CD4-positive, alpha-beta T cell (primary cell): ENCODE results near the gene LNX1. TPM values are rescaled to one million over a fixed set of nuclear protein-coding genes. Genes with fewer than 3 reads are reported as not detected.

Experiments
- ATAC-seq: fragments of 200-7000 bp; cut with Tn5 transposase; one replicate; pipeline ENCODE4 v1.10.0; 2022; ENCODE audit warnings: mild to moderate bottlenecking; ENCODE audit not compliant: poor library complexity
- CTCF ChIA-PET: fragments of 350-600 bp; sonication (Branson Sonifier 250); formaldehyde crosslinking; loops from one replicate; lab custom pipeline; 2021; ENCODE audit warnings: antibody characterized with exemption, inconsistent platforms; lab: Charles Lee
- POLR2A ChIA-PET: fragments of 350-600 bp; sonication (Branson Sonifier 250); formaldehyde crosslinking; loops from one replicate; lab custom pipeline; 2021; ENCODE audit warnings: antibody characterized with exemption, inconsistent platforms; lab: Charles Lee
- DNase-seq, 14 experiments: peaks; one replicate each; pipeline ENCODE4 v3.0.0-alpha.2; 2013 to 2020; ENCODE audit warnings: mixed read lengths in 2 of 14
- H3K27ac ChIP-seq, 2 donors: one replicate each; pipeline versions ENCODE4 v1.5.1 to v1.7.0; 2013; ENCODE audit warnings: low read length in 2 of 2, low read depth in 1 of 2, mild to moderate bottlenecking in 1 of 2
- H3K27me3 ChIP-seq, 2 experiments: 1 replicate in 1 of 2; 2 replicates in 1 of 2; pipeline versions ENCODE4 v1.6.1 to v1.7.0; 2013; ENCODE audit warnings: low read length in 2 of 2, control low read depth in 1 of 2, mild to moderate bottlenecking in 1 of 2, moderate library complexity in 1 of 2; ENCODE audit not compliant: insufficient read depth in 2 of 2, control insufficient read depth in 1 of 2
- H3K36me3 ChIP-seq: one replicate; pipeline ENCODE4 v1.6.1; 2013; ENCODE audit warnings: low read length, control low read depth; ENCODE audit not compliant: insufficient read depth
- H3K4me1 ChIP-seq: one replicate; pipeline ENCODE4 v1.6.1; 2013; ENCODE audit warnings: low read length, control low read depth; ENCODE audit not compliant: insufficient read depth
- H3K4me3 ChIP-seq: one replicate; pipeline ENCODE4 v1.5.1; 2013; ENCODE audit warnings: mild to moderate bottlenecking, low read length, moderate library complexity
- H3K9me3 ChIP-seq, 2 experiments: 1 replicate in 1 of 2; 2 replicates in 1 of 2; pipeline versions ENCODE4 v1.6.1 to v1.7.0; 2013; ENCODE audit warnings: low read length in 2 of 2, mild to moderate bottlenecking in 2 of 2, control low read depth in 1 of 2, moderate library complexity in 1 of 2; ENCODE audit not compliant: control insufficient read depth in 1 of 2, insufficient read depth in 1 of 2
- H3K27ac Mint-ChIP-seq: one replicate; pipeline ENCODE4 v1.8.0; 2020; ENCODE audit warnings: mixed read lengths
- H3K27me3 Mint-ChIP-seq: one replicate; pipeline ENCODE4 v1.8.0; 2021; ENCODE audit warnings: mixed read lengths
- H3K36me3 Mint-ChIP-seq: one replicate; pipeline ENCODE4 v1.8.0; 2021; ENCODE audit warnings: low read depth, mixed read lengths
- H3K4me1 Mint-ChIP-seq: one replicate; pipeline ENCODE4 v1.8.0; 2021; ENCODE audit warnings: low read depth, mixed read lengths
- H3K4me3 Mint-ChIP-seq: one replicate; pipeline ENCODE4 v1.8.0; 2020; ENCODE audit warnings: mild to moderate bottlenecking, mixed read lengths
- H3K9me3 Mint-ChIP-seq: one replicate; pipeline ENCODE4 v1.8.0; 2020; ENCODE audit warnings: mixed read lengths
- CTCF ChIP-seq: fragments of 200-600 bp; IDR thresholded peaks from one replicate; pipeline ENCODE4 v1.8.0; 2022; ENCODE audit warnings: antibody characterized with exemption, mild to moderate bottlenecking
- intact Hi-C, 2 experiments: fragments of 100-400 bp; cut with DNase I in 1 of 2; cut with micrococcal nuclease in 1 of 2; formaldehyde crosslinking; loops; one replicate each; pipeline versions ENCODE4 v1.15.1 to v1.9.0; 2023 to 2025; cut with DNase I, micrococcal nuclease
- total RNA-seq, 174 experiments: library from RNA in 2 of 174; stranded (reverse) in 2 of 174; gene quantifications; one replicate each; pipeline ENCODE4 v1.2.3 and lab custom pipeline; 2021 to 2026

The LNX1 gene
- total RNA-seq, 2 experiments from 2014 or later = not detected

DNA sequence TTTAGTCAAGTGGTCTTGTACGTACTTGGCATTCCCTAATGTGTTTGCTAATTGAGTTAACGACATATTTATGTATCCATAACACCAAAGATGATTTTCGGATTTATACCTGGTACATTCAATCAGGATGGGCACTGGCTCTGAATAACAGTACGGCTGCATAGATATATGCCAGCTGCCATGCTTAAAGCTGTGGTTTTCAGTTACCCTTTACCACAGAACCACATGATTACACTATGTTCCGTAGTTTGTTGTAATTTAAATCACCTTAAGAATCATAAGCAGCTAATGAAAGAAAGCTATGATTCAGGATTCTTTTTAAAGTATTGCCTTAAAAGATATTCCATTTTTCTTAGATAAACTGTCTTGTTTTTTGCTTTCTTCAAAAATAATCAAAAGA, 160.2 kb downstream of the LNX1 start:
- Histone ChIP-seq H3K36me3 (peaks cover 59% of the 10 kb centered on the region), H3K27ac (no peak overlapping the region), H3K27me3 (no peaks in the 10 kb centered on the region), H3K4me3 (no peak overlapping the region), H3K4me1 (no peaks in the 10 kb centered on the region), H3K9me3 (no peaks in the 10 kb centered on the region)
- peaks cover 91% of the 10 kb centered on the region for H3K36me3 Mint-ChIP-seq
- H3K4me1 Mint-ChIP-seq = peaks cover 38% of the 10 kb centered on the region
- ChIA-PET CTCF (interaction anchor here (1.4 kb wide), 1 partner anchor 13 kb away, joined by 5 read pairs; no protein-coding TSS in a partner anchor), POLR2A (no interaction called here)
- H3K4me3 Mint-ChIP-seq = no peak overlapping the region
- DNase-seq (peak in 3 of 14 experiments; percentile 13 to 38 (median 18)), ATAC-seq (peak; percentile 59)
- H3K27me3 Mint-ChIP-seq = no peaks in the 10 kb centered on the region
- intact Hi-C loops = no loop called here
- no peaks in the 10 kb centered on the region for H3K9me3 Mint-ChIP-seq
- TF ChIP-seq CTCF = no peak
- peak overlapping the region; percentile 46 for H3K27ac Mint-ChIP-seq

DNA sequence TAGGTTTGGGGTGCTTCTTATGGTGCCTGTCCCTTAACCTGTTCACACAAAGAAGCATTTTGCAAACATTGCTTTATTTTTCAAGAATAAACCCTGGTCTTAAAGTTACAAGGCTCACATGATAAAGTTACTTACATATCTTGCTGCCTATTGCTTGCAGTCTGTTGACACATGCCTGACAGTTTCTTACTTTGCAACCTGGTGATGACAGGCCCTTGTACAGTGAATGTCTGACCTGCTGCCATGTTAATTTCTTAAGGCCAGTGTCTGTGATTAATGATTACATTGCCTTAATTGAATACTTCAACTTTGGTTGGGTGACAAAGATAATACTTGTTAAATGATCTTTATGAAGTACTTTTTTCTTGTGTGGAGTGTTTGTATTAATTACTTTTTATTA, 163.9 kb downstream of the LNX1 start:
- H3K9me3 Mint-ChIP-seq = no peaks in the 10 kb centered on the region
- Histone ChIP-seq H3K27me3 (no peaks in the 10 kb centered on the region), H3K9me3 (no peaks in the 10 kb centered on the region), H3K36me3 (peaks cover 50% of the 10 kb centered on the region), H3K4me1 (no peaks in the 10 kb centered on the region), H3K4me3 (no peak overlapping the region), H3K27ac (no peak overlapping the region)
- peaks cover 70% of the 10 kb centered on the region for H3K36me3 Mint-ChIP-seq
- H3K27me3 Mint-ChIP-seq = no peaks in the 10 kb centered on the region
- H3K27ac Mint-ChIP-seq = no peak overlapping the region
- intact Hi-C loops = loop anchor here in 1 of 2 experiments (10.0 kb wide), 1 partner anchor 53 kb away; the partner anchor contains the start of gene FIP1L1
- peaks cover 41% of the 10 kb centered on the region for H3K4me1 Mint-ChIP-seq
- DNase-seq (no peak), ATAC-seq (no peak)
- ChIA-PET CTCF (no interaction called here), POLR2A (no interaction called here)
- TF ChIP-seq CTCF = no peak
- no peak overlapping the region for H3K4me3 Mint-ChIP-seq

- POLR2A ChIA-PET = no interaction called here
These were observed 167.0 kb downstream of the LNX1 start for GRCh38 chr4:53424280-53424679.

More at GRCh38 chr4:53424280-53424679, 167.0 kb downstream of the LNX1 start:
- Mint-ChIP-seq H3K27me3 (no peaks in the 10 kb centered on the region), H3K36me3 (peaks cover 59% of the 10 kb centered on the region), H3K4me1 (peaks cover 23% of the 10 kb centered on the region), H3K9me3 (no peaks in the 10 kb centered on the region), H3K27ac (peak overlapping the region; percentile 12), H3K4me3 (no peak overlapping the region)
- ATAC-seq (no peak), DNase-seq (no peak)
- Histone ChIP-seq H3K36me3 (peaks cover 39% of the 10 kb centered on the region), H3K9me3 (no peaks in the 10 kb centered on the region), H3K27ac (no peak overlapping the region), H3K27me3 (no peaks in the 10 kb centered on the region), H3K4me1 (no peaks in the 10 kb centered on the region), H3K4me3 (no peak overlapping the region)
- no peak for TF ChIP-seq CTCF
- CTCF ChIA-PET = no interaction called here
- intact Hi-C loops = loop anchor here in 1 of 2 experiments (10.0 kb wide), 1 partner anchor 49 kb away; the partner anchor contains the start of gene FIP1L1
